ENCODE results near the gene SLC35E3. TPM values are rescaled to one million over a fixed set of nuclear protein-coding genes. Genes with fewer than 3 reads are reported as not detected.

The SLC35E3 gene
- 1 to 10 TPM; 2.4 to 7.7 (median 6.7) TPM for total RNA-seq
- long read RNA-seq, partial matches to known transcripts: 0 of 3 reads
- long read RNA-seq, other reads (novel, unspliced or antisense): 3 of 3 reads

DNA sequence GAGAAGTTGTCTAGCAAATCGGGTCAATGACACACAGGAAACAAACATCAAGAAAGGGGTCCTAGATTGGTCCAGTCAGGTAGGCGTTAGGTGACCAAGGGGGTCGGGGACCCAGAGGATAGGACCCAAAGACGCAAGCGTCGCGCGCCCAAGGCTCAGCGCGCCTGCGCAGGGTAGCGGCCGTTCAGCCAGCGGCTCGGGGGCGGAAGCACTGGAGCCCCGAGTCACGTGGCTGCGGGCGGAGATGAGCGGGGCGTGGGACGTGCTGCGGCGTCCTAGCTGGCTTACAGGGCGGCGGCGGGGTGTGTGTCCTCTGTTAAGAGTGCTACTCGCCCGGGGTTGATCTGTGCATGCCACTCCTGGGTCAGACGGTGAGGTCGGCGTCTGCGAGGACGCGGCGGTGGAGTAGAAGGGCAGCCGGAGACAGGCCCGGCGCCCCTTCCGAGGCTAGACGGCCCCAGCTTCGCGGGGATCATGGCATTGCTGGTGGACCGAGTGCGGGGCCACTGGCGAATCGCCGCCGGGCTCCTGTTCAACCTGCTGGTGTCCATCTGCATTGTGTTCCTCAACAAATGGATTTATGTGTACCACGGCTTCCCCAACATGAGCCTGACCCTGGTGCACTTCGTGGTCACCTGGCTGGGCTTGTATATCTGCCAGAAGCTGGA is at the start of gene SLC35E3:
SLC35E3 (plus strand) TSS at position 273 of the 668 bp plus-strand sequence; CDS start at position 475, 202 bp downstream.
- 0% methylated on average over 8 of the region's 52 CpGs for WGBS (ENCODE audit: insufficient coverage, low coverage, low lambda C conversion rate, missing lambda C conversion rate)
- H3K4me1 ChIP-seq: peaks cover 0 to 14% (median 6%) of the 10 kb centered on the region in 4 donors
- H3K4me3 ChIP-seq: peak within 1 kb of the TSS; percentile 76 to 84 (median 80)
- H3K27me3 ChIP-seq: no peaks in the 10 kb centered on the region
- no peaks in the 10 kb centered on the region for H3K9me3 ChIP-seq
- intact Hi-C loops (cut with DNase I): no loop called here
- DNase-seq (peak; percentile 96 to 98 (median 97)), ATAC-seq (peak; percentile 99)
- H3K27ac ChIP-seq: peak within 1 kb of the TSS; percentile 28 to 80 (median 66)
- H3K36me3 ChIP-seq: peaks cover 0 to 4% (median 0%) of the 10 kb centered on the region in 4 donors
- TF ChIP-seq POLR2A (IDR thresholded peaks at IDR 0.05) (peak; percentile 89), CTCF (IDR thresholded peaks at IDR 0.05) (no peak)

DNA sequence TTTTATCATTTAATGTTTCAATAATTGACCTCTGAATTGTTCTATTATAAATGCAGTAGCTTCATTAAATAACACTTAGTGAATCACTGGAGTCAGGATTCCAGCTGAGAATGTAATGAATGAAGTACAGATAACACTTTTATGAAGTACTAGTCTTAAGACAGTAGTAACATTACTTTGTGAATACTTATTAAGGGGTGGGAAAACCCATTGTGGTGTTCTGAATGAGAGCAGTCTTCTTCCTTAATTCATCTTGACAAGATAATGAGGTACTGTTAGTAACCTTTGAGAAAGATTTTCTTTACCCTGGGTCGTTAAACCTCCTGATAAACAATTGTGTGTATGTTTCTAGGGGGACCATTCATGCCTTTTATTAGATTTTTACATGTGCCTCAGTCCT is 46.5 kb upstream of the SLC35E3 start:
- Histone ChIP-seq H3K36me3 (peaks cover 0 to 75% (median 13%) of the 10 kb centered on the region in 4 donors), H3K27ac (no peak overlapping the region), H3K4me1 (no peaks in the 10 kb centered on the region), H3K9me3 (no peaks in the 10 kb centered on the region), H3K27me3 (no peaks in the 10 kb centered on the region), H3K4me3 (no peak overlapping the region)
- ATAC-seq: no peak
- intact Hi-C loops (cut with DNase I): no loop called here
- no peak for TF ChIP-seq POLR2A (IDR thresholded peaks at IDR 0.05)
- TF ChIP-seq CTCF (IDR thresholded peaks at IDR 0.05): no peak
- no peak for DNase-seq
- 83% methylated on average over 1 of the region's 1 CpG for WGBS (ENCODE audit: insufficient coverage, low coverage, low lambda C conversion rate, missing lambda C conversion rate)

GRCh38 chr12:68727776-68728175 is 18.2 kb upstream of the SLC35E3 start:
- Histone ChIP-seq H3K9me3 (no peaks in the 10 kb centered on the region), H3K27ac (no peak overlapping the region), H3K36me3 (peaks cover 0 to 14% (median 5%) of the 10 kb centered on the region in 4 donors), H3K27me3 (no peaks in the 10 kb centered on the region), H3K4me3 (no peak overlapping the region), H3K4me1 (peaks cover 0 to 11% (median 0%) of the 10 kb centered on the region in 4 donors)
- intact Hi-C loops (cut with DNase I): no loop called here
- ATAC-seq: no peak
- DNase-seq: no peak
- WGBS (ENCODE audit: insufficient coverage, low coverage, low lambda C conversion rate, missing lambda C conversion rate): 94% methylated on average over 7 of the region's 7 CpGs
- no peak for TF ChIP-seq POLR2A (IDR thresholded peaks at IDR 0.05)
- no peak for TF ChIP-seq CTCF (IDR thresholded peaks at IDR 0.05)

DNA sequence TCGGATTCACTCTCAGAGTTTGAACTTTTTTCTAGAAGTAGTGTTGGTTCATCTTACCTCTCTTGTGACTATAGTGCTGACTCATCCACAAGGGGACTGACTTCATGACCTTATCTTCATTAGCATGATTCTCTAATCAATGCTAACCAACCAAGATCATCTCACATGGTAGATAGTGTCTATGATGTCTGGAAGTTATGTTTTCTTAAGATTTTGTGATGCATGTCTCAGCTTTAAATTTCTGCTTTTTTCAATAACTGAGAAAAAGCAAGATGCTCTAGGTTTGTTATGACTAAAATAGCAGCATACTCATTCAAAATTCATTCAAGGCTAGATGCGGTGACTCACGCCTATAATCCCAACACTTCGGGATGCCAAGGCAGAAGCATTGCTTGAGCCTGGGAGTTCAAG is 12.3 kb upstream of the SLC35E3 start:
- no peaks in the 10 kb centered on the region for H3K27me3 ChIP-seq
- no peak for ATAC-seq
- no peak for TF ChIP-seq CTCF (IDR thresholded peaks at IDR 0.05)
- TF ChIP-seq POLR2A (IDR thresholded peaks at IDR 0.05): no peak
- WGBS (ENCODE audit: insufficient coverage, low coverage, low lambda C conversion rate, missing lambda C conversion rate): 91% methylated on average over 4 of the region's 4 CpGs
- no peaks in the 10 kb centered on the region for H3K4me1 ChIP-seq
- no peaks in the 10 kb centered on the region for H3K9me3 ChIP-seq
- peaks cover 0 to 39% (median 15%) of the 10 kb centered on the region in 4 donors for H3K36me3 ChIP-seq
- intact Hi-C loops (cut with DNase I): no loop called here
- H3K27ac ChIP-seq: no peak overlapping the region
- no peak for DNase-seq
- no peak overlapping the region for H3K4me3 ChIP-seq

Data from right lobe of liver (tissue), 6 donors.